Fibroblast of mammary gland (primary cell): Measurements from ENCODE around the gene CDK18.

ENCODE experiments used
- DNase-seq: peaks from one replicate; pipeline ENCODE4 v3.0.0-alpha.2; 2010; ENCODE audit warnings: low read depth
- H3K4me3 ChIP-seq: 2 replicates; pipeline ENCODE4 v1.5.1; 2011; ENCODE audit warnings: low read depth, mild to moderate bottlenecking, low read length, moderate library complexity; ENCODE audit not compliant: control insufficient read depth
- CTCF ChIP-seq: conservative IDR thresholded peaks from 2 replicates; pipeline ENCODE4 v1.5.1; 2011; ENCODE audit warnings: low read depth, low read length, inconsistent platforms; ENCODE audit not compliant: control insufficient read depth, insufficient read depth

The CDK18 gene

GRCh38 chr1:205582046-205582445 lies 77.6 kb downstream of the CDK18 start:
- no peak for TF ChIP-seq CTCF
- H3K4me3 ChIP-seq = no peak overlapping the region
- DNase-seq = no peak
